ENCODE results near the gene AFP. TPM values are rescaled to one million over a fixed set of nuclear protein-coding genes. Genes with fewer than 3 reads are reported as not detected.

Gene AFP
- total and polyA plus RNA-seq, 2 of the 13 experiments (the other 11 are each of a cell fraction or from before 2014, with no cell fraction given): 9,434 to 13,105 TPM

- TF ChIP-seq NCOA2 (CRISPR knock-in tag; IDR thresholded peaks at IDR 0.05) (peak; percentile 69), CBX5 (CRISPR knock-in tag; IDR thresholded peaks at IDR 0.05; ENCODE audit: borderline replicate concordance) (no peak), ZNF644 (CRISPR knock-in tag; IDR thresholded peaks at IDR 0.05; ENCODE audit: low read depth) (peak; percentile 79; the same call in 1 of the 2 replicates), SAP130 (CRISPR knock-in tag; IDR thresholded peaks at IDR 0.05; ENCODE audit: low read depth) (peak; percentile 48; the same call in 1 of the 2 replicates), GFI1 (CRISPR knock-in tag; IDR thresholded peaks at IDR 0.05; ENCODE audit: borderline replicate concordance) (peak; percentile 65), EHMT2 (IDR thresholded peaks at IDR 0.05; ENCODE audit: borderline replicate concordance, low read depth, low read length) (peak; percentile 6; the same call in 1 of the 2 replicates), GATAD2A (CRISPR knock-in tag; IDR thresholded peaks at IDR 0.05) (peak; percentile 86), ZBTB39 (CRISPR knock-in tag; IDR thresholded peaks at IDR 0.05) (no peak), FOXA3 (CRISPR knock-in tag; IDR thresholded peaks at IDR 0.05) (peak; percentile 80), BCL6 (CRISPR knock-in tag; IDR thresholded peaks at IDR 0.05) (peak; percentile 82), CEBPG (CRISPR knock-in tag; IDR thresholded peaks at IDR 0.05) (0 out of 2 replicates have a peak, but pooled peaks have one; percentile 11), ZNF362 (CRISPR knock-in tag; IDR thresholded peaks at IDR 0.05; ENCODE audit: borderline replicate concordance) (peak; percentile 46; the same call in 1 of the 2 replicates), YEATS2 (CRISPR knock-in tag; IDR thresholded peaks at IDR 0.05; ENCODE audit: borderline replicate concordance) (no peak), HNF1B (CRISPR knock-in tag; IDR thresholded peaks at IDR 0.05) (peak; percentile 54; the same call in 1 of the 2 replicates), RAD51 (IDR thresholded peaks at IDR 0.05; ENCODE audit: borderline replicate concordance) (no peak), ZGPAT (CRISPR knock-in tag; IDR thresholded peaks at IDR 0.05) (peak; percentile 42), HDAC2 (CRISPR knock-in tag; IDR thresholded peaks at IDR 0.05) (peak; percentile 56), SKI (IDR thresholded peaks at IDR 0.05; ENCODE audit: partially characterized antibody) (no peak), ZNF572 (CRISPR knock-in tag; IDR thresholded peaks at IDR 0.05) (no peak), PHF5A (CRISPR knock-in tag; IDR thresholded peaks at IDR 0.05; ENCODE audit: low read depth, unreplicated experiment) (no peak), HNF4A (CRISPR knock-in tag; IDR thresholded peaks at IDR 0.05) (peak; percentile 94), DRAP1 (CRISPR knock-in tag; IDR thresholded peaks at IDR 0.05) (peak; percentile 33; the same call in 1 of the 2 replicates), LCORL (IDR thresholded peaks at IDR 0.05) (no peak), LCORL (CRISPR knock-in tag; IDR thresholded peaks at IDR 0.05) (peak; percentile 50; the same call in 1 of the 2 replicates), RARA (CRISPR knock-in tag; IDR thresholded peaks at IDR 0.05) (peak; percentile 82)
These were observed 38.7 kb upstream of the AFP start (continued) for GRCh38 chr4:73396993-73397972.
